OCI-LY7 (cell line): Measurements from ENCODE around the gene CDH6. TPM values are rescaled to one million over a fixed set of nuclear protein-coding genes. Genes with fewer than 3 reads are reported as not detected.
A peak's percentile ranks its signal among the peaks of the same experiment; 100 is the strongest.

ENCODE experiments used
- BruUV-seq: library from RNA; stranded (reverse); fragments of 400-500 nt; replicated peaks from 2 replicates; lab custom pipeline; 2021; lab: Mats Ljungman, UMichigan
- CTCF ChIA-PET: fragments of 300-600 bp; sonication (Branson Sonifier 250); formaldehyde crosslinking; loops from one replicate; lab custom pipeline; 2022; ENCODE audit warnings: antibody characterized with exemption; ENCODE audit not compliant: unreplicated experiment; lab: Charles Lee
- POLR2A ChIA-PET: fragments of 300-600 bp; sonication (Branson Sonifier 250); formaldehyde crosslinking; loops from one replicate; lab custom pipeline; 2022; ENCODE audit warnings: antibody characterized with exemption; lab: Charles Lee
- DNase-seq: peaks from one replicate; pipeline ENCODE4 v3.0.0-alpha.2; 2015; ENCODE audit warnings: low spot score
- H2AFZ ChIP-seq: fragments of 200-600 bp; sonication (generic), shearing (Covaris generic); 2 replicates; pipeline ENCODE4 v1.6.1; 2014; ENCODE audit warnings: mild to moderate bottlenecking, antibody characterized with exemption, low read length, moderate library complexity
- H3K27ac ChIP-seq: fragments of 200-600 bp; sonication (generic); 2 replicates; pipeline ENCODE4 v1.5.1; 2014; ENCODE audit warnings: mixed run types, low read depth, mild to moderate bottlenecking, moderate library complexity, low read length, inconsistent platforms; ENCODE audit not compliant: poor library complexity, severe bottlenecking
- H3K36me3 ChIP-seq: fragments of 200-600 bp; sonication (generic); 2 replicates; pipeline ENCODE4 v1.6.1; 2014; ENCODE audit warnings: mild to moderate bottlenecking, antibody characterized with exemption, low read length, moderate library complexity, mixed read lengths; ENCODE audit not compliant: insufficient read depth
- H3K4me1 ChIP-seq: fragments of 200-600 bp; sonication (generic); 2 replicates; pipeline ENCODE4 v1.5.1; 2014; ENCODE audit warnings: mild to moderate bottlenecking, low read length; ENCODE audit not compliant: insufficient read depth, poor library complexity, severe bottlenecking
- H3K4me2 ChIP-seq: fragments of 200-600 bp; sonication (generic); 2 replicates; pipeline ENCODE4 v1.6.1; 2014; ENCODE audit warnings: mild to moderate bottlenecking, low read length
- H3K4me3 ChIP-seq: fragments of 200-600 bp; sonication (generic); 2 replicates; pipeline ENCODE4 v1.5.1; 2014; ENCODE audit warnings: mild to moderate bottlenecking, low read depth, low read length; ENCODE audit not compliant: poor library complexity, severe bottlenecking
- H3K79me2 ChIP-seq: fragments of 200-600 bp; sonication (generic); 2 replicates; pipeline ENCODE4 v1.6.1; 2016; ENCODE audit warnings: low read depth, mild to moderate bottlenecking, low read length, moderate library complexity, mixed read lengths; ENCODE audit not compliant: insufficient read depth
- H3K9me2 ChIP-seq: fragments of 200-600 bp; sonication (generic); 2 replicates; pipeline ENCODE4 v1.6.1; 2016; ENCODE audit warnings: mild to moderate bottlenecking, low read length, mixed read lengths; ENCODE audit not compliant: insufficient read depth
- H3K9me3 ChIP-seq: fragments of 200-600 bp; sonication (generic); 2 replicates; pipeline ENCODE4 v1.6.1; 2014; ENCODE audit warnings: mild to moderate bottlenecking, mixed run types, low read length, mixed read lengths
- H4K20me1 ChIP-seq: fragments of 200-600 bp; sonication (generic); 2 replicates; pipeline ENCODE4 v1.6.1; 2014; ENCODE audit warnings: mild to moderate bottlenecking, antibody characterized with exemption, low read length, moderate library complexity, mixed read lengths; ENCODE audit not compliant: insufficient read depth
- CTCF ChIP-seq: fragments of 200-600 bp; sonication (generic); conservative IDR thresholded peaks from 2 replicates; pipeline ENCODE4 v1.5.1; 2014; ENCODE audit warnings: mild to moderate bottlenecking, antibody characterized with exemption, low read length, moderate library complexity, mixed read lengths
- EZH2phosphoT487 ChIP-seq: fragments of 200-600 bp; sonication (generic); IDR thresholded peaks from 2 replicates; pipeline ENCODE4 v1.6.1; 2018; ENCODE audit warnings: low read depth, borderline replicate concordance, mild to moderate bottlenecking, mixed run types, antibody characterized with exemption, low read length, moderate library complexity, mixed read lengths
- intact Hi-C: fragments of 100-400 bp; cut with micrococcal nuclease; formaldehyde crosslinking; loops from one replicate; pipeline ENCODE4 v1.10.0; 2022; ENCODE audit not compliant: unreplicated experiment
- total RNA-seq, 2 experiments: library from RNA; depleted of rRNA in 1 of 2; stranded (reverse); fragments of >200 nt in 1 of 2; shearing (Covaris generic) in 1 of 2; gene quantifications; 2 replicates each; pipeline ENCODE4 v1.2.3, GENCODE V29; 2014 to 2022

The CDH6 gene
- total RNA-seq, 2 experiments from 2014 or later, result not detected

GRCh38 chr5:31270396-31270795 is 76.9 kb downstream of the CDH6 start:
- BruUV-seq, result no TSS peak
- H3K27ac ChIP-seq, result no peak overlapping the region
- no peak for TF ChIP-seq EZH2phosphoT487
- TF ChIP-seq CTCF, result peak; percentile 74
- no peak overlapping the region for H2AFZ ChIP-seq
- POLR2A ChIA-PET, result interaction anchor here (0.5 to 1.0 kb wide), 2 partner anchors 501 to 1247 kb away, joined by 3 read pairs; no protein-coding TSS in a partner anchor
- H3K36me3 ChIP-seq, result no peaks in the 10 kb centered on the region
- no peaks in the 10 kb centered on the region for H3K9me3 ChIP-seq
- CTCF ChIA-PET, result no interaction called here
- DNase-seq, result no peak
- no peaks in the 10 kb centered on the region for H4K20me1 ChIP-seq
- no peaks in the 10 kb centered on the region for H3K9me2 ChIP-seq
- no peaks in the 10 kb centered on the region for H3K4me1 ChIP-seq
- intact Hi-C loops, result no loop called here
- no peak overlapping the region for H3K4me2 ChIP-seq
- no peak overlapping the region for H3K4me3 ChIP-seq
- no peaks in the 10 kb centered on the region for H3K79me2 ChIP-seq

- H2AFZ ChIP-seq, result no peak overlapping the region
- BruUV-seq, result no TSS peak
- no peak overlapping the region for H3K27ac ChIP-seq
- CTCF ChIA-PET, result no interaction called here
- no peaks in the 10 kb centered on the region for H4K20me1 ChIP-seq
- H3K4me2 ChIP-seq, result no peak overlapping the region
- no peak overlapping the region for H3K4me3 ChIP-seq
- H3K9me2 ChIP-seq, result no peaks in the 10 kb centered on the region
- no peak for DNase-seq
- H3K36me3 ChIP-seq, result no peaks in the 10 kb centered on the region
- TF ChIP-seq EZH2phosphoT487, result no peak
- no peak for TF ChIP-seq CTCF
- H3K9me3 ChIP-seq, result no peaks in the 10 kb centered on the region
- no peaks in the 10 kb centered on the region for H3K79me2 ChIP-seq
- intact Hi-C loops, result no loop called here
- POLR2A ChIA-PET, result interaction anchor here (0.7 kb wide), 1 partner anchor 9 kb away, joined by 3 read pairs; no protein-coding TSS in a partner anchor
- H3K4me1 ChIP-seq, result no peaks in the 10 kb centered on the region
Observed at GRCh38 chr5:31271567-31271966, 78.1 kb downstream of the CDH6 start.

GRCh38 chr5:31273161-31273560 is 79.7 kb downstream of the CDH6 start:
- CTCF ChIA-PET, result no interaction called here

More at GRCh38 chr5:31273161-31273560, 79.7 kb downstream of the CDH6 start:
- Histone ChIP-seq H3K4me1 (no peaks in the 10 kb centered on the region), H4K20me1 (no peaks in the 10 kb centered on the region), H3K4me2 (no peak overlapping the region), H2AFZ (no peak overlapping the region), H3K79me2 (no peaks in the 10 kb centered on the region), H3K4me3 (no peak overlapping the region), H3K36me3 (no peaks in the 10 kb centered on the region), H3K27ac (no peak overlapping the region), H3K9me3 (no peaks in the 10 kb centered on the region), H3K9me2 (no peaks in the 10 kb centered on the region)
- intact Hi-C loops, result no loop called here
- no TSS peak for BruUV-seq
- no peak for DNase-seq
- TF ChIP-seq EZH2phosphoT487 (no peak), CTCF (no peak)
- POLR2A ChIA-PET, result no interaction called here
